Panc1 (cell line): ENCODE data around the gene EIPR1. TPM values are rescaled to one million over a fixed set of nuclear protein-coding genes. Genes with fewer than 3 reads are reported as not detected.

Experiments used
- ATAC-seq: fragments of 200-7000 bp; cut with Tn5 transposase; 2 replicates; pipeline ENCODE4 v1.9.1; 2020; ENCODE audit warnings: mild to moderate bottlenecking, moderate library complexity
- BruUV-seq: library from RNA; stranded (reverse); fragments of 400-500 nt; replicated peaks from 2 replicates; lab custom pipeline; 2021; lab: Mats Ljungman, UMichigan
- CTCF ChIA-PET: fragments of 300-600 bp; sonication (Branson Sonifier 250); formaldehyde crosslinking; loops from one replicate; lab custom pipeline; 2022; ENCODE audit warnings: antibody characterized with exemption; lab: Charles Lee
- POLR2A ChIA-PET: fragments of 300-600 bp; sonication (Branson Sonifier 250); formaldehyde crosslinking; loops from one replicate; lab custom pipeline; 2022; ENCODE audit warnings: antibody characterized with exemption; lab: Charles Lee
- DNase-seq: peaks from one replicate; pipeline ENCODE4 v3.0.0-alpha.2; 2010; ENCODE audit warnings: low read depth, low spot score
- H3K27ac ChIP-seq: 2 replicates; pipeline ENCODE4 v1.5.1; 2011; ENCODE audit warnings: mild to moderate bottlenecking, low read length, inconsistent platforms
- H3K27me3 ChIP-seq: fragments of 200-500 bp; sonication (Bioruptor generic); 2 replicates; pipeline ENCODE4 v1.6.0; 2014; ENCODE audit warnings: low read length, inconsistent platforms; ENCODE audit not compliant: control insufficient read depth, insufficient read depth
- H3K36me3 ChIP-seq: fragments of 200-500 bp; sonication (Bioruptor generic); 2 replicates; pipeline ENCODE4 v1.5.1; 2014; ENCODE audit warnings: inconsistent platforms, mild to moderate bottlenecking, low read length, moderate library complexity; ENCODE audit not compliant: control insufficient read depth, insufficient read depth
- H3K4me1 ChIP-seq: 2 replicates; pipeline ENCODE4 v1.5.1; 2011; ENCODE audit warnings: inconsistent platforms, mild to moderate bottlenecking, low read length, moderate library complexity; ENCODE audit not compliant: control insufficient read depth, insufficient read depth
- H3K4me3 ChIP-seq, 2 experiments: 2 replicates each; pipeline ENCODE4 v1.5.1; 2011 to 2012; ENCODE audit warnings: low read depth in 2 of 2, low read length in 2 of 2, mild to moderate bottlenecking in 2 of 2, inconsistent platforms in 1 of 2, moderate library complexity in 1 of 2
- H3K9me3 ChIP-seq: fragments of 200-500 bp; sonication (Bioruptor generic); 2 replicates; pipeline ENCODE4 v1.5.1; 2014; ENCODE audit warnings: low read depth, mild to moderate bottlenecking, inconsistent platforms, low read length, moderate library complexity; ENCODE audit not compliant: control insufficient read depth, insufficient read depth
- POLR2AphosphoS5 ChIP-seq: IDR thresholded peaks from 2 replicates; pipeline ENCODE4 v1.6.1; 2012; ENCODE audit warnings: mild to moderate bottlenecking, low read depth, low read length, moderate library complexity
- SIN3A ChIP-seq: IDR thresholded peaks from 2 replicates; pipeline ENCODE4 v1.6.1; 2012; ENCODE audit warnings: low read depth, mild to moderate bottlenecking, low read length, moderate library complexity, borderline replicate concordance; ENCODE audit not compliant: insufficient read depth
- TCF7L2 ChIP-seq: IDR thresholded peaks from 2 replicates; pipeline ENCODE4 v1.6.1; 2011; ENCODE audit warnings: mild to moderate bottlenecking, low read depth, low read length, inconsistent platforms
- in situ Hi-C: cut with HindIII; loops from 2 replicates; pipeline ENCODE4 v1.10.0; 2016; ENCODE audit warnings: low sequenced_read_pairs, low pct_unique_long_range_greater_than_20kb
- intact Hi-C: fragments of 100-400 bp; cut with micrococcal nuclease; formaldehyde crosslinking; loops from one replicate; pipeline ENCODE4 v1.10.0; 2022; ENCODE audit not compliant: unreplicated experiment
- total RNA-seq: library from RNA; stranded (reverse); gene quantifications from one replicate; pipeline ENCODE4 v1.2.1, GENCODE V29; 2021; ENCODE audit not compliant: unreplicated experiment
- TF ChIP-seq, protein P1 (sequence below): fragments of 450-650 bp; IDR thresholded peaks from 2 replicates; pipeline ENCODE4 v1.5.1; 2017; ENCODE audit warnings: mild to moderate bottlenecking
- TF ChIP-seq, protein P2 (sequence below), 2 experiments: IDR thresholded peaks; 2 replicates each; pipeline ENCODE4 v1.6.1; 2011 to 2012; ENCODE audit warnings: low read depth in 2 of 2, control low read depth in 1 of 2, low read length in 1 of 2, mild to moderate bottlenecking in 1 of 2, moderate library complexity in 1 of 2; ENCODE audit not compliant: insufficient read depth in 1 of 2

EIPR1 gene
- total RNA-seq, 1 experiment from 2014 or later, result 26.7 TPM

DNA sequence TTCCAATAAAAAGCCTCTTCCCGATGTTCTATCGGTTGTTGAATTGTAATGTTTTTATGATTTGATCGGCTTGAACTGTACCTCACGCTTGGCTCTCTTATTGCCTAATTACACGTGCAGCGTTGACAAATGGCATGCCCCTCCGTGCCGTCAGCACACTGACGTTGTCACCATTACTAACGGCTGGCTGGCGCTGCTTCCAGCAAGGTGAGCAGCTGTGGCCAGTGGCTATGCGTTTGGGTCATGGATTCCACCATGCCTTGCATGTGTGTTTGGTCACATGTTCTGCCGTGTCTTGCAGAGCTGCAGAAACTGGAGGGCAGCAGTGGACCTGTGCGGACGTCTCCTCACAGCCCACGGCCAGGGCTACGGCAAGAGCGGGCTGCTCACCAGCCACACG is 44.0 kb upstream of the EIPR1 start:
- Histone ChIP-seq H3K9me3 (no peaks in the 10 kb centered on the region), H3K4me1 (no peaks in the 10 kb centered on the region), H3K36me3 (peaks cover 12% of the 10 kb centered on the region), H3K27ac (no peak overlapping the region), H3K27me3 (no peaks in the 10 kb centered on the region), H3K4me3 (no peak overlapping the region)
- TF ChIP-seq POLR2AphosphoS5 (no peak), TCF7L2 (no peak), SIN3A (no peak)
- TF ChIP-seq, protein P1, sequence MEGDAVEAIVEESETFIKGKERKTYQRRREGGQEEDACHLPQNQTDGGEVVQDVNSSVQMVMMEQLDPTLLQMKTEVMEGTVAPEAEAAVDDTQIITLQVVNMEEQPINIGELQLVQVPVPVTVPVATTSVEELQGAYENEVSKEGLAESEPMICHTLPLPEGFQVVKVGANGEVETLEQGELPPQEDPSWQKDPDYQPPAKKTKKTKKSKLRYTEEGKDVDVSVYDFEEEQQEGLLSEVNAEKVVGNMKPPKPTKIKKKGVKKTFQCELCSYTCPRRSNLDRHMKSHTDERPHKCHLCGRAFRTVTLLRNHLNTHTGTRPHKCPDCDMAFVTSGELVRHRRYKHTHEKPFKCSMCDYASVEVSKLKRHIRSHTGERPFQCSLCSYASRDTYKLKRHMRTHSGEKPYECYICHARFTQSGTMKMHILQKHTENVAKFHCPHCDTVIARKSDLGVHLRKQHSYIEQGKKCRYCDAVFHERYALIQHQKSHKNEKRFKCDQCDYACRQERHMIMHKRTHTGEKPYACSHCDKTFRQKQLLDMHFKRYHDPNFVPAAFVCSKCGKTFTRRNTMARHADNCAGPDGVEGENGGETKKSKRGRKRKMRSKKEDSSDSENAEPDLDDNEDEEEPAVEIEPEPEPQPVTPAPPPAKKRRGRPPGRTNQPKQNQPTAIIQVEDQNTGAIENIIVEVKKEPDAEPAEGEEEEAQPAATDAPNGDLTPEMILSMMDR, result no peak
- TF ChIP-seq, protein P2, sequence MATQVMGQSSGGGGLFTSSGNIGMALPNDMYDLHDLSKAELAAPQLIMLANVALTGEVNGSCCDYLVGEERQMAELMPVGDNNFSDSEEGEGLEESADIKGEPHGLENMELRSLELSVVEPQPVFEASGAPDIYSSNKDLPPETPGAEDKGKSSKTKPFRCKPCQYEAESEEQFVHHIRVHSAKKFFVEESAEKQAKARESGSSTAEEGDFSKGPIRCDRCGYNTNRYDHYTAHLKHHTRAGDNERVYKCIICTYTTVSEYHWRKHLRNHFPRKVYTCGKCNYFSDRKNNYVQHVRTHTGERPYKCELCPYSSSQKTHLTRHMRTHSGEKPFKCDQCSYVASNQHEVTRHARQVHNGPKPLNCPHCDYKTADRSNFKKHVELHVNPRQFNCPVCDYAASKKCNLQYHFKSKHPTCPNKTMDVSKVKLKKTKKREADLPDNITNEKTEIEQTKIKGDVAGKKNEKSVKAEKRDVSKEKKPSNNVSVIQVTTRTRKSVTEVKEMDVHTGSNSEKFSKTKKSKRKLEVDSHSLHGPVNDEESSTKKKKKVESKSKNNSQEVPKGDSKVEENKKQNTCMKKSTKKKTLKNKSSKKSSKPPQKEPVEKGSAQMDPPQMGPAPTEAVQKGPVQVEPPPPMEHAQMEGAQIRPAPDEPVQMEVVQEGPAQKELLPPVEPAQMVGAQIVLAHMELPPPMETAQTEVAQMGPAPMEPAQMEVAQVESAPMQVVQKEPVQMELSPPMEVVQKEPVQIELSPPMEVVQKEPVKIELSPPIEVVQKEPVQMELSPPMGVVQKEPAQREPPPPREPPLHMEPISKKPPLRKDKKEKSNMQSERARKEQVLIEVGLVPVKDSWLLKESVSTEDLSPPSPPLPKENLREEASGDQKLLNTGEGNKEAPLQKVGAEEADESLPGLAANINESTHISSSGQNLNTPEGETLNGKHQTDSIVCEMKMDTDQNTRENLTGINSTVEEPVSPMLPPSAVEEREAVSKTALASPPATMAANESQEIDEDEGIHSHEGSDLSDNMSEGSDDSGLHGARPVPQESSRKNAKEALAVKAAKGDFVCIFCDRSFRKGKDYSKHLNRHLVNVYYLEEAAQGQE (IDR thresholded peaks at IDR 0.05; ENCODE audit: insufficient read depth in 1 of 2, low read depth in 2 of 2, low read length in 1 of 2), result no peak
- intact Hi-C loops (no loop called here), in situ Hi-C loops (no loop called here)
- ATAC-seq, result no peak
- DNase-seq, result no peak
- CTCF ChIA-PET, result no interaction called here
- no TSS peak for BruUV-seq
- POLR2A ChIA-PET, result no interaction called here

DNA sequence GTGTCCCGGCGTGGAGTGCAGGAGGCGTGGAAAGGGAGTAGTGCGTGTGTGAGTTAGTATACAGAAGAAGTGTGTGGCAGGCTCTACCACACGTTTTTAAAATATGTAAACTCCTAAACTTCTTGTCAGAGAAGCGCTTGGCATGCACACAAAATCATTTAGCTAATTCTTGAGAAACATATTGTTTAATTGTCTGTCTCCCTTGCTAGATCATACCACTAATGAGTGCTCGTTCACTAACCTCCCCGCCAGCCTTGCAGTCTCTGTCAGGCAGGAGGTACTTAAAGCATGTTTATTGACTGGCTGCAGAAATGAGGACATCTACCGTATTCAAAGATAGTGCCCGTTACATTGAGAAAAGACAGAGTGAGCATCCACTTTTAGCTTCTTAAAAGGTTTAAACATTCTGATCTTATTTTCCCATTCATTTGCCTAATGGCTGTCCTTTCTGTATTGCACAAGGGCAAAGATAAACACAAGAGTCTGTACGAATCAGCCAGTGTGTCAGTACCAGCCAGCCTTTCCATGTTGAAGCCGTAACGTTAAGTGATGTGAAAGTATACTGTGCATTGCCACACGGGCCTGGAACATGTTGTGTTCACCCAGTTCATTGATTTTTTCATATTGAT is 43.3 kb upstream of the EIPR1 start:
- ChIA-PET POLR2A (no interaction called here), CTCF (no interaction called here)
- TF ChIP-seq POLR2AphosphoS5, result no peak
- TF ChIP-seq, protein P2 (IDR thresholded peaks at IDR 0.05; ENCODE audit: insufficient read depth in 1 of 2, low read depth in 2 of 2, low read length in 1 of 2), result no peak
- TF ChIP-seq, protein P1, result no peak
- no peak for TF ChIP-seq TCF7L2
- no peak for TF ChIP-seq SIN3A
- BruUV-seq, result no TSS peak
- Histone ChIP-seq H3K27ac (no peak overlapping the region), H3K27me3 (no peaks in the 10 kb centered on the region), H3K36me3 (peaks cover 6% of the 10 kb centered on the region), H3K9me3 (no peaks in the 10 kb centered on the region), H3K4me1 (no peaks in the 10 kb centered on the region), H3K4me3 (no peak overlapping the region)
- in situ Hi-C loops, result no loop called here
- intact Hi-C loops, result no loop called here
- ATAC-seq (no peak), DNase-seq (no peak)
